ENCODE measurements around the gene FXR2.

FXR2 gene

GRCh38 chr17:7563115-7563869 lies 51.4 kb downstream of the FXR2 start:
- peak overlapping the region in 1 of 2 donors; percentile 88 for H3K4me3 ChIP-seq (ENCODE audit: low read length in 2 of 2)
- H3K9ac ChIP-seq (ENCODE audit: low read length in 2 of 2): peak overlapping the region; percentile 13 to 90
- H3K27me3 ChIP-seq (ENCODE audit: control insufficient read depth in 1 of 2, insufficient read depth in 2 of 2, low read length in 2 of 2): no peaks in the 10 kb centered on the region
- H3K36me3 ChIP-seq (ENCODE audit: control insufficient read depth in 2 of 2, insufficient read depth in 2 of 2, low read length in 2 of 2): peaks cover 20 to 27% of the 10 kb centered on the region in 2 donors
- H3K4me1 ChIP-seq (ENCODE audit: control insufficient read depth, insufficient read depth, low read length): peaks cover 62% of the 10 kb centered on the region
- no peaks in the 10 kb centered on the region for H3K9me3 ChIP-seq (ENCODE audit: control insufficient read depth in 2 of 2, low read length in 2 of 2)
- H3K27ac ChIP-seq (ENCODE audit: low read length): no peak overlapping the region

GRCh38 chr17:7562208-7562605 lies 52.5 kb downstream of the FXR2 start:
- H3K9me3 ChIP-seq (ENCODE audit: control insufficient read depth in 2 of 2, low read length in 2 of 2): no peaks in the 10 kb centered on the region
- H3K4me3 ChIP-seq (ENCODE audit: low read length in 2 of 2): peak overlapping the region; percentile 83 to 88
- peak overlapping the region; percentile 89 to 90 for H3K9ac ChIP-seq (ENCODE audit: low read length in 2 of 2)
- H3K36me3 ChIP-seq (ENCODE audit: control insufficient read depth in 2 of 2, insufficient read depth in 2 of 2, low read length in 2 of 2): peaks cover 20 to 22% of the 10 kb centered on the region in 2 donors
- H3K27ac ChIP-seq (ENCODE audit: low read length): peak overlapping the region; percentile 99
- H3K27me3 ChIP-seq (ENCODE audit: control insufficient read depth in 1 of 2, insufficient read depth in 2 of 2, low read length in 2 of 2): no peaks in the 10 kb centered on the region
- peaks cover 72% of the 10 kb centered on the region for H3K4me1 ChIP-seq (ENCODE audit: control insufficient read depth, insufficient read depth, low read length)

GRCh38 chr17:7561589-7562207 lies 53.0 kb downstream of the FXR2 start, which contains the start of gene SENP3:
TSS of gene SENP3 (plus strand) at chr17:7561919. CDS start at chr17:7563077, 1,158 bp downstream.
- Histone ChIP-seq H3K4me1 (ENCODE audit: control insufficient read depth, insufficient read depth, low read length) (peaks cover 72% of the 10 kb centered on the region), H3K36me3 (ENCODE audit: control insufficient read depth in 2 of 2, insufficient read depth in 2 of 2, low read length in 2 of 2) (peaks cover 15 to 18% of the 10 kb centered on the region in 2 donors), H3K9ac (ENCODE audit: low read length in 2 of 2) (peak within 1 kb of the TSS; percentile 89 to 90), H3K9me3 (ENCODE audit: control insufficient read depth in 2 of 2, low read length in 2 of 2) (no peaks in the 10 kb centered on the region), H3K27ac (ENCODE audit: low read length) (peak within 1 kb of the TSS; percentile 99), H3K4me3 (ENCODE audit: low read length in 2 of 2) (peak within 1 kb of the TSS; percentile 83 to 88), H3K27me3 (ENCODE audit: control insufficient read depth in 1 of 2, insufficient read depth in 2 of 2, low read length in 2 of 2) (no peaks in the 10 kb centered on the region)

GRCh38 chr17:7561028-7561575 lies 53.6 kb downstream of the FXR2 start:
- Histone ChIP-seq H3K27ac (ENCODE audit: low read length) (peak overlapping the region; percentile 99), H3K27me3 (ENCODE audit: control insufficient read depth in 1 of 2, insufficient read depth in 2 of 2, low read length in 2 of 2) (no peaks in the 10 kb centered on the region), H3K36me3 (ENCODE audit: control insufficient read depth in 2 of 2, insufficient read depth in 2 of 2, low read length in 2 of 2) (peaks cover 14 to 17% of the 10 kb centered on the region in 2 donors), H3K9me3 (ENCODE audit: control insufficient read depth in 2 of 2, low read length in 2 of 2) (no peaks in the 10 kb centered on the region), H3K4me3 (ENCODE audit: low read length in 2 of 2) (peak overlapping the region; percentile 78 to 88), H3K4me1 (ENCODE audit: control insufficient read depth, insufficient read depth, low read length) (peaks cover 72% of the 10 kb centered on the region), H3K9ac (ENCODE audit: low read length in 2 of 2) (peak overlapping the region; percentile 79 to 86)

- H3K27ac ChIP-seq (ENCODE audit: low read length): peak overlapping the region; percentile 99
- peak overlapping the region; percentile 72 to 86 for H3K9ac ChIP-seq (ENCODE audit: low read length in 2 of 2)
- H3K4me1 ChIP-seq (ENCODE audit: control insufficient read depth, insufficient read depth, low read length): peaks cover 72% of the 10 kb centered on the region
- H3K27me3 ChIP-seq (ENCODE audit: control insufficient read depth in 1 of 2, insufficient read depth in 2 of 2, low read length in 2 of 2): no peaks in the 10 kb centered on the region
- peaks cover 12 to 13% of the 10 kb centered on the region in 2 donors for H3K36me3 ChIP-seq (ENCODE audit: control insufficient read depth in 2 of 2, insufficient read depth in 2 of 2, low read length in 2 of 2)
- H3K9me3 ChIP-seq (ENCODE audit: control insufficient read depth in 2 of 2, low read length in 2 of 2): no peaks in the 10 kb centered on the region
- H3K4me3 ChIP-seq (ENCODE audit: low read length in 2 of 2): peak overlapping the region; percentile 78 to 88
These were observed 54.3 kb downstream of the FXR2 start for GRCh38 chr17:7560172-7561027.

GRCh38 chr17:7559320-7560171 lies 55.2 kb downstream of the FXR2 start:
- Histone ChIP-seq H3K27ac (ENCODE audit: low read length) (peak overlapping the region; percentile 99), H3K36me3 (ENCODE audit: control insufficient read depth in 2 of 2, insufficient read depth in 2 of 2, low read length in 2 of 2) (peaks cover 4% of the 10 kb centered on the region in 2 donors), H3K27me3 (ENCODE audit: control insufficient read depth in 1 of 2, insufficient read depth in 2 of 2, low read length in 2 of 2) (no peaks in the 10 kb centered on the region), H3K4me1 (ENCODE audit: control insufficient read depth, insufficient read depth, low read length) (peaks cover 67% of the 10 kb centered on the region), H3K4me3 (ENCODE audit: low read length in 2 of 2) (peak overlapping the region; percentile 78 to 88), H3K9me3 (ENCODE audit: control insufficient read depth in 2 of 2, low read length in 2 of 2) (no peaks in the 10 kb centered on the region), H3K9ac (ENCODE audit: low read length in 2 of 2) (peak overlapping the region; percentile 81 to 86)

- Histone ChIP-seq H3K36me3 (ENCODE audit: control insufficient read depth in 2 of 2, insufficient read depth in 2 of 2, low read length in 2 of 2) (peaks cover under 1 to 3% of the 10 kb centered on the region in 2 donors), H3K9me3 (ENCODE audit: control insufficient read depth in 2 of 2, low read length in 2 of 2) (no peaks in the 10 kb centered on the region), H3K4me3 (ENCODE audit: low read length in 2 of 2) (peak within 1 kb of the TSS; percentile 44 to 88), H3K4me1 (ENCODE audit: control insufficient read depth, insufficient read depth, low read length) (peaks cover 59% of the 10 kb centered on the region), H3K27me3 (ENCODE audit: control insufficient read depth in 1 of 2, insufficient read depth in 2 of 2, low read length in 2 of 2) (no peaks in the 10 kb centered on the region), H3K9ac (ENCODE audit: low read length in 2 of 2) (peak within 1 kb of the TSS; percentile 81 to 86), H3K27ac (ENCODE audit: low read length) (peak within 1 kb of the TSS; percentile 99)
These were observed 56.0 kb downstream of the FXR2 start, which contains the start of gene TNFSF13 for GRCh38 chr17:7558544-7559319. TSS of gene TNFSF13 (plus strand) at chr17:7558750. CDS start at chr17:7559040, 290 bp downstream.

- Histone ChIP-seq H3K27me3 (ENCODE audit: control insufficient read depth in 1 of 2, insufficient read depth in 2 of 2, low read length in 2 of 2) (no peaks in the 10 kb centered on the region), H3K4me3 (ENCODE audit: low read length in 2 of 2) (peak overlapping the region; percentile 44 to 88), H3K36me3 (ENCODE audit: control insufficient read depth in 2 of 2, insufficient read depth in 2 of 2, low read length in 2 of 2) (peaks cover 0 to 6% of the 10 kb centered on the region in 2 donors), H3K27ac (ENCODE audit: low read length) (peak overlapping the region; percentile 99), H3K9ac (ENCODE audit: low read length in 2 of 2) (peak overlapping the region; percentile 81 to 86), H3K9me3 (ENCODE audit: control insufficient read depth in 2 of 2, low read length in 2 of 2) (no peaks in the 10 kb centered on the region), H3K4me1 (ENCODE audit: control insufficient read depth, insufficient read depth, low read length) (peaks cover 52% of the 10 kb centered on the region)
These were observed 56.7 kb downstream of the FXR2 start for GRCh38 chr17:7557775-7558543.

Measured in stomach smooth muscle (tissue), 2 donors.